HEK293T (cell line): ENCODE measurements around the gene ZNF184.
"Not testable (repeated sequence)": the region's sequence is repeated elsewhere in the genome, so short reads cannot be mapped to it uniquely, and the experiment has no call there.

ENCODE experiments used
- CTCF ChIA-PET: fragments of 350-600 bp; formaldehyde crosslinking; extraction: SDS; loops from one replicate; lab custom pipeline; 2021; ENCODE audit warnings: antibody characterized with exemption, inconsistent platforms; lab: Yijun Ruan, JAX
- POLR2A ChIA-PET: fragments of 350-600 bp; formaldehyde crosslinking; extraction: SDS; loops from one replicate; lab custom pipeline; 2020; ENCODE audit warnings: antibody characterized with exemption, inconsistent platforms; lab: Yijun Ruan, JAX
- DNase-seq: peaks from one replicate; pipeline ENCODE4 v3.0.0; 2012; ENCODE audit warnings: mixed read lengths; ENCODE audit errors: extremely low spot score
- ARNT ChIP-seq: fragments of 450-650 bp; IDR thresholded peaks from 2 replicates; pipeline ENCODE4 v1.6.1; 2017; ENCODE audit warnings: mild to moderate bottlenecking
- BHLHE40 ChIP-seq: fragments of 450-650 bp; IDR thresholded peaks from 2 replicates; pipeline ENCODE4 v1.6.1; 2016; ENCODE audit warnings: mild to moderate bottlenecking, moderate library complexity, borderline replicate concordance
- CTBP1 ChIP-seq: fragments of 450-650 bp; IDR thresholded peaks from 2 replicates; pipeline ENCODE4 v1.6.1; 2016; ENCODE audit warnings: borderline replicate concordance
- ELF4 ChIP-seq: fragments of 450-650 bp; IDR thresholded peaks from 2 replicates; pipeline ENCODE4 v1.6.1; 2017; ENCODE audit warnings: antibody characterized with exemption
- FOXA1 ChIP-seq: fragments of 450-650 bp; IDR thresholded peaks from 2 replicates; pipeline ENCODE4 v1.6.1; 2016; ENCODE audit warnings: mild to moderate bottlenecking
- FOXK2 ChIP-seq: fragments of 450-650 bp; IDR thresholded peaks from 2 replicates; pipeline ENCODE4 v1.6.1; 2016; ENCODE audit warnings: mild to moderate bottlenecking
- FOXM1 ChIP-seq: fragments of 450-650 bp; IDR thresholded peaks from 2 replicates; pipeline ENCODE4 v1.6.1; 2017; ENCODE audit warnings: mild to moderate bottlenecking, borderline replicate concordance
- HDGF ChIP-seq: fragments of 450-650 bp; IDR thresholded peaks from 2 replicates; pipeline ENCODE4 v1.6.1; 2017; ENCODE audit warnings: antibody characterized with exemption, borderline replicate concordance
- L3MBTL2 ChIP-seq: fragments of 450-650 bp; conservative IDR thresholded peaks from 2 replicates; pipeline ENCODE4 v1.6.1; 2016; ENCODE audit warnings: mild to moderate bottlenecking
- LEF1 ChIP-seq: fragments of 450-650 bp; IDR thresholded peaks from 2 replicates; pipeline ENCODE4 v1.6.1; 2017; ENCODE audit warnings: mild to moderate bottlenecking, borderline replicate concordance
- NFRKB ChIP-seq: fragments of 450-650 bp; IDR thresholded peaks from 2 replicates; pipeline ENCODE4 v1.6.1; 2016; ENCODE audit warnings: mild to moderate bottlenecking, moderate library complexity
- SP1 ChIP-seq: fragments of 450-650 bp; IDR thresholded peaks from 2 replicates; pipeline ENCODE4 v1.6.1; 2017
- SUZ12 ChIP-seq: fragments of 450-650 bp; IDR thresholded peaks from 2 replicates; pipeline ENCODE4 v1.6.1; 2016; ENCODE audit warnings: mild to moderate bottlenecking
- TARDBP ChIP-seq: fragments of 450-650 bp; IDR thresholded peaks from 2 replicates; pipeline ENCODE4 v1.6.1; 2016
- ZNF384 ChIP-seq: fragments of 450-650 bp; IDR thresholded peaks from 2 replicates; pipeline ENCODE4 v1.6.1; 2016
- TF ChIP-seq, protein P1 (sequence below): fragments of 450-650 bp; IDR thresholded peaks from 2 replicates; pipeline ENCODE4 v1.6.1; 2016

The ZNF184 gene

GRCh38 chr6:27439371-27439770, 33.5 kb downstream of the ZNF184 start:
- POLR2A ChIA-PET: no interaction called here
- CTCF ChIA-PET: no interaction called here
- TF ChIP-seq CTBP1 (no peak), SP1 (no peak), BHLHE40 (no peak)
- no peak for DNase-seq

DNA sequence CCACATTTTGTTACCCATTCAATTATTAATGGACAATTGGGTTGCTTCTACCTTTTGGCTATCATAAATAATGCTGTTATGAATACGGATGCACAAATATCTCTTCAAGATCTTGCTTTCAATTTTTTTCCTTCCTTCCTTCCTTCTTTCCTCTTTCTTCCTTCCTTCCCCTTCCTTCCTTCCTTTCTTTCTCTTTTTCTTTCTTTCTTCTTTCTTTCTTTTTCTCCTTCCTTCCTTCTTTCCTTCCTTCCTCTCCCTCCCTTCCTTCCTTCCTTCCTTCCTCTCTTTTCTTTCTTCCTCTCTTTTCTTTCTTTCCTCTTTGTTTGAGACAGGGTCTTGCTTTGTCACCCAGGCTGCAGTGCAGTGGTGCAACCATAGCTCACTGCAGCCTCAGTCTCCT, 39.2 kb downstream of the ZNF184 start:
- DNase-seq: no peak
- ChIA-PET CTCF (no interaction called here), POLR2A (interaction anchor here (0.5 kb wide), 1 partner anchor 256 kb away, joined by 3 read pairs; no protein-coding TSS in a partner anchor)
- TF ChIP-seq CTBP1 (no peak), ARNT (no peak), HDGF (no peak), FOXM1 (no peak), SUZ12 (no peak), SP1 (no peak), TARDBP (no peak), FOXK2 (no peak), FOXA1 (no peak), L3MBTL2 (no peak), LEF1 (no peak), ZNF384 (no peak), ELF4 (no peak), NFRKB (no peak)
- TF ChIP-seq, protein P1, sequence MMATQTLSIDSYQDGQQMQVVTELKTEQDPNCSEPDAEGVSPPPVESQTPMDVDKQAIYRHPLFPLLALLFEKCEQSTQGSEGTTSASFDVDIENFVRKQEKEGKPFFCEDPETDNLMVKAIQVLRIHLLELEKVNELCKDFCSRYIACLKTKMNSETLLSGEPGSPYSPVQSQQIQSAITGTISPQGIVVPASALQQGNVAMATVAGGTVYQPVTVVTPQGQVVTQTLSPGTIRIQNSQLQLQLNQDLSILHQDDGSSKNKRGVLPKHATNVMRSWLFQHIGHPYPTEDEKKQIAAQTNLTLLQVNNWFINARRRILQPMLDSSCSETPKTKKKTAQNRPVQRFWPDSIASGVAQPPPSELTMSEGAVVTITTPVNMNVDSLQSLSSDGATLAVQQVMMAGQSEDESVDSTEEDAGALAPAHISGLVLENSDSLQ: no peak

DNA sequence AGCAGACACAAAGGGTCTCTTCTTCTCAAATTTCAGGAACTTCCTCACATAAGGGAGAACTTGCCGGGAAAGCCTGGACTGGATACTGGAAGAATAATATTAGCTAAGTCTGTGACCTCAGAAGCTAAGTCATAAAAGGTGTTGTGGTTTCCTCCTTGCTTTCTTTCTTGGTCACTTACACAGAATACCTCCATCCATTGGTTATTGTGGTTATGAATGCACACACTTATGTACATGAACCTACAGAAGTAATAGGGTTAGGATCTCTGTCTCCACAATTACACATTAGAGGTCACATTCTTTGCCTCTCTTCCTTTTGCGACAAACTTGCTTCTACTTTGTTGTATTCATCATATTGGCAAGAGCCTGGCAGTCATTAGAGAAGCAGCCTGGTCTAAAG, 43.9 kb downstream of the ZNF184 start:
- TF ChIP-seq NFRKB (no peak), ZNF384 (no peak), ELF4 (no peak), SUZ12 (no peak), FOXA1 (no peak), TARDBP (no peak), HDGF (no peak), FOXK2 (no peak)
- TF ChIP-seq, protein P1: no peak
- no peak for DNase-seq
- ChIA-PET POLR2A (no interaction called here), CTCF (no interaction called here)

- TF ChIP-seq FOXA1: no peak
- TF ChIP-seq SUZ12: no peak
- TF ChIP-seq ARNT: no peak
- TF ChIP-seq FOXM1: no peak
- no peak for TF ChIP-seq CTBP1
- TF ChIP-seq FOXK2: no peak
- TF ChIP-seq SP1: no peak
- TF ChIP-seq, protein P1: no peak
- TF ChIP-seq TARDBP: no peak
- no peak for DNase-seq
- ChIA-PET CTCF (no interaction called here), POLR2A (no interaction called here)
These were observed 44.4 kb downstream of the ZNF184 start for GRCh38 chr6:27428502-27428901.

DNA sequence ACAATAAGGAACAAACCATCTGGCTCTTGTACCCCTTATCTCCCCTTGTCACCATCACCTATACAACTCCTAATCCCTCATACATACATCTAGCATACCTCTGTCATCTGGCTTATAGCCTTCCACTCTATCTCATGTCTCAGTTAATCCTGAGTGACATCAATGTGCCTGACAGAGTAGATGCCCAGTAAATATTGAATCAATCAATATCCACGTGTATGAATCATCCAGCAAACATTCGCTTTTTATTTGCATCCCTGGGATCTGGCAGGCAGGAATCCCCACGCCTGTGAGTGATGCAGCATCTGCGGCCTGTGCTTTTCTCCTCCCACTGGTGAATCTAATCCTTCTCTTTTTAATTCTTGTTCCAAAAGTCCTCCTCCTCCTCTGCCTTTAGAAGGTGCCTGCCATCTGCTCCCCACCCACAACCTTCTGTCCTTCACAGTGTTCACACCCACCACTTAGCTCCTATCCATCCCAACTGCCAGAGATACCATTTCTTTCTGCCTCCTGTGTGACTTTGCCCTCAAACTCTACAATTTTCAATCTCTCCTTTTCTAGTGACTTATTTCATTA, 46.8 kb downstream of the ZNF184 start:
- TF ChIP-seq TARDBP (no peak), BHLHE40 (no peak), FOXK2 (no peak), FOXA1 (no peak), SUZ12 (no peak), CTBP1 (no peak)
- TF ChIP-seq, protein P1: no peak
- no peak for DNase-seq
- ChIA-PET POLR2A (no interaction called here), CTCF (no interaction called here)

GRCh38 chr6:27424851-27425250, 48.1 kb downstream of the ZNF184 start:
- CTCF ChIA-PET, DNase-seq, POLR2A ChIA-PET: not testable (repeated sequence)

DNA sequence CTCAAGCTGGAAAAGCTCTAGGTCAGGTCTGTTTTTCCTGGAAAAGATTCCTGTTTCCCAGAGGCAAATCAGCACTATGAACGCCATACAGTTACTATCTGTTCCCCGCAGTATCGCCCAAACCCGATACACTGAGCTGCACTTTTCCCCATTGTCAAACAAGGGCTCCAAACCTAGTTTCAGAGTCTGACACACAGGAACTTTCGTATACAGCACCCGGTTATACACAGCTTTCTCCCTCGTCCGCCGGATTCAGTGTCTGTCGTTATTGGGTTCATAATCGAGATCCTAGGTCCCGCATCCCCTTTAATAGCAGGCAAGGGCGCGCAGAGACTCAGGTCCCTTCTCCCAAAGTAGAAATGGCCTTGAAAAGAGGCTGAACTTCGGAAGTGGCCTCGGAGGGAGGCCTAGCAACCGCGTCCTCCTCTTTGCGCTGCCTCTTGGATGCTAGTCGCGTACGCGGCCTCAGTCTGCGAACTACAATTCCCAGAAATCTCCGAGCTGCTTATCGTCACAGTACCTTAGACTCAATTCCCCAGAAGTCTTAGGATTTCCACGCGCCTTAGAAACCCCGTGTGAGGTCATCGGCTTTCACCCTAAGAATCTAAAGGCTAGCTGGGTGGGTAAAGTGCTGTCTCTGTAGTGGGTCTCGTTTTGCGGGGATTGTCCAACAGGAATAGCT, 50.1 kb downstream of the ZNF184 start:
- DNase-seq: no peak
- CTCF ChIA-PET: no interaction called here
- POLR2A ChIA-PET: no interaction called here
- no peak for TF ChIP-seq HDGF
- no peak for TF ChIP-seq SP1
- no peak for TF ChIP-seq CTBP1
- no peak for TF ChIP-seq TARDBP
- no peak for TF ChIP-seq FOXA1
- TF ChIP-seq SUZ12: no peak
- no peak for TF ChIP-seq LEF1
- no peak for TF ChIP-seq ARNT
- TF ChIP-seq ELF4: no peak
- TF ChIP-seq ZNF384: no peak
- no peak for TF ChIP-seq NFRKB
